K562 (cell line): ENCODE measurements around the gene TET2.

Experiments used
- KAT2B ChIP-seq: IDR thresholded peaks from one replicate; pipeline ENCODE4 v1.6.1; 2012; ENCODE audit warnings: low read depth, mild to moderate bottlenecking, control low read depth, inconsistent platforms, low read length, moderate library complexity
- PRPF4 ChIP-seq: fragments of 200-400 bp; formaldehyde crosslinking; IDR thresholded peaks from one replicate; pipeline ENCODE4 v1.6.1; 2017; ENCODE audit warnings: low read length, low read depth, mild to moderate bottlenecking; ENCODE audit not compliant: insufficient read depth, poor library complexity, severe bottlenecking
- RCOR1 ChIP-seq, 2 experiments: IDR thresholded peaks; 2 replicates each; pipeline ENCODE4 v1.6.1; 2012; ENCODE audit warnings: low read depth in 2 of 2, low read length in 2 of 2, borderline replicate concordance in 1 of 2, improper control_type of control experiment in 1 of 2
- SIRT6 ChIP-seq: IDR thresholded peaks from one replicate; pipeline ENCODE4 v1.6.1; 2012; ENCODE audit warnings: low read depth, mild to moderate bottlenecking, control low read depth, inconsistent platforms, low read length, moderate library complexity
- SRF ChIP-seq, 2 experiments: fragments of 250-450, 450-650 bp in 1 of 2; sonication (Bioruptor Pico) in 1 of 2; sonication (generic) in 1 of 2; formaldehyde crosslinking; IDR thresholded peaks; 2 replicates each; pipeline versions ENCODE4 v1.5.0 to v1.5.1; 2020 to 2022; ENCODE audit warnings: mild to moderate bottlenecking in 1 of 2, missing genetic modification reagents in 1 of 2
- TAF1 ChIP-seq: IDR thresholded peaks from 2 replicates; pipeline ENCODE4 v1.6.1; 2011; ENCODE audit warnings: mild to moderate bottlenecking, low read length, moderate library complexity; ENCODE audit not compliant: insufficient read depth, control insufficient read depth, severe bottlenecking; ENCODE audit errors: extremely low read depth
- ZNF384 ChIP-seq: IDR thresholded peaks from 2 replicates; pipeline ENCODE4 v1.6.1; 2012; ENCODE audit warnings: low read depth, low read length, improper control_type of control experiment
- ZNF589 ChIP-seq: fragments of 200-800 bp; sonication (Bioruptor generic); IDR thresholded peaks from 2 replicates; pipeline ENCODE4 v1.6.1; 2016; ENCODE audit warnings: low read depth, missing genetic modification characterization, missing compliant biosample characterization
- TF ChIP-seq, protein P1 (sequence below), 3 experiments: fragments of 200-800 bp in 1 of 3; sonication (Bioruptor generic) in 1 of 3; sonication (generic) in 1 of 3; formaldehyde crosslinking in 1 of 3; IDR thresholded peaks; 2 replicates each; pipeline versions ENCODE4 v1.6.1 to v1.8.0; 2016 to 2022; ENCODE audit warnings: mild to moderate bottlenecking in 2 of 3, missing compliant biosample characterization in 2 of 3, missing genetic modification characterization in 2 of 3, missing genetic modification reagents in 1 of 3
- TF ChIP-seq, protein P2 (sequence below): fragments of 250-450 bp; sonication (Bioruptor Pico); IDR thresholded peaks from 2 replicates; pipeline ENCODE4 v1.5.0; 2020; ENCODE audit warnings: mild to moderate bottlenecking
- TF ChIP-seq, protein P3 (sequence below): fragments of 450-650 bp; IDR thresholded peaks from 2 replicates; pipeline ENCODE4 v1.6.1; 2016; ENCODE audit warnings: low read depth, mild to moderate bottlenecking, moderate library complexity
- TF ChIP-seq, protein P4 (sequence below): sonication (generic); formaldehyde crosslinking; IDR thresholded peaks from 2 replicates; pipeline ENCODE4 v1.9.0; 2022; ENCODE audit warnings: mild to moderate bottlenecking, missing genetic modification reagents
- TF ChIP-seq, protein P5 (sequence below): fragments of 450-650 bp; IDR thresholded peaks from 2 replicates; pipeline ENCODE4 v1.6.1; 2016; ENCODE audit warnings: borderline replicate concordance
- TF ChIP-seq, protein P6 (sequence below): IDR thresholded peaks from 2 replicates; pipeline ENCODE4 v1.6.1; 2016; ENCODE audit warnings: missing genetic modification characterization, missing compliant biosample characterization

DNA sequence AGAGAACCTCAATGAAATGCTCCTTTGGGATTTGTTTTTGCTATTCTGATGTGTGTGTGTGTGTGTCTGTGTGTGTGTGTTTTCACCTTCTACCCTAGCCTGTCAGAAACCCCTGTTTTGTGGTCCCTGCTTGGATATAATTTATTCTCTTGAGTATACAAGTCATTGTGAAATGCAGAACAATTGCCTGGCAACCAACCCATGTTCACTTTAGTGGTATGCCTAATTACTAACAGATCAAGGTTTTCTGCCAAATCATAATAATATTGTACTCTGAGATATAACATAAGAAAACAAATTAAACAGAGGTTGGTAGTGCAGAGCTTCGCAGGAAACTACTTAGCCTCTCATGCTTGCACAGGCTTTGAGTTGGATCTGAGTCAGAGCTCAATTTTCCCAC lies 7.0 kb upstream of the TET2 start:
- TF ChIP-seq ZNF384 (no peak), KAT2B (no peak), SRF (CRISPR knock-in tag; IDR thresholded peaks at IDR 0.05) (no peak), TAF1 (no peak), PRPF4 (no peak), ZNF589 (no peak), RCOR1 (IDR thresholded peaks at IDR 0.05; ENCODE audit: borderline replicate concordance in 1 of 2, low read depth in 2 of 2, low read length in 2 of 2) (no peak), SIRT6 (no peak)
- TF ChIP-seq, protein P1, sequence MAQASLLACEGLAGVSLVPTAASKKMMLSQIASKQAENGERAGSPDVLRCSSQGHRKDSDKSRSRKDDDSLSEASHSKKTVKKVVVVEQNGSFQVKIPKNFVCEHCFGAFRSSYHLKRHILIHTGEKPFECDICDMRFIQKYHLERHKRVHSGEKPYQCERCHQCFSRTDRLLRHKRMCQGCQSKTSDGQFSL (CRISPR knock-in tag; IDR thresholded peaks at IDR 0.05): no peak
- TF ChIP-seq, protein P1 (tag; IDR thresholded peaks at IDR 0.05): no peak
- TF ChIP-seq, protein P2, sequence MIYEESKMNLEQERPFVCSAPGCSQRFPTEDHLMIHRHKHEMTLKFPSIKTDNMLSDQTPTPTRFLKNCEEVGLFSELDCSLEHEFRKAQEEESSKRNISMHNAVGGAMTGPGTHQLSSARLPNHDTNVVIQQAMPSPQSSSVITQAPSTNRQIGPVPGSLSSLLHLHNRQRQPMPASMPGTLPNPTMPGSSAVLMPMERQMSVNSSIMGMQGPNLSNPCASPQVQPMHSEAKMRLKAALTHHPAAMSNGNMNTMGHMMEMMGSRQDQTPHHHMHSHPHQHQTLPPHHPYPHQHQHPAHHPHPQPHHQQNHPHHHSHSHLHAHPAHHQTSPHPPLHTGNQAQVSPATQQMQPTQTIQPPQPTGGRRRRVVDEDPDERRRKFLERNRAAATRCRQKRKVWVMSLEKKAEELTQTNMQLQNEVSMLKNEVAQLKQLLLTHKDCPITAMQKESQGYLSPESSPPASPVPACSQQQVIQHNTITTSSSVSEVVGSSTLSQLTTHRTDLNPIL (CRISPR knock-in tag): no peak
- TF ChIP-seq, protein P3, sequence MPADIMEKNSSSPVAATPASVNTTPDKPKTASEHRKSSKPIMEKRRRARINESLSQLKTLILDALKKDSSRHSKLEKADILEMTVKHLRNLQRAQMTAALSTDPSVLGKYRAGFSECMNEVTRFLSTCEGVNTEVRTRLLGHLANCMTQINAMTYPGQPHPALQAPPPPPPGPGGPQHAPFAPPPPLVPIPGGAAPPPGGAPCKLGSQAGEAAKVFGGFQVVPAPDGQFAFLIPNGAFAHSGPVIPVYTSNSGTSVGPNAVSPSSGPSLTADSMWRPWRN: no peak
- TF ChIP-seq, protein P4, sequence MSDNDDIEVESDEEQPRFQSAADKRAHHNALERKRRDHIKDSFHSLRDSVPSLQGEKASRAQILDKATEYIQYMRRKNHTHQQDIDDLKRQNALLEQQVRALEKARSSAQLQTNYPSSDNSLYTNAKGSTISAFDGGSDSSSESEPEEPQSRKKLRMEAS (CRISPR knock-in tag): no peak
- TF ChIP-seq, protein P5, sequence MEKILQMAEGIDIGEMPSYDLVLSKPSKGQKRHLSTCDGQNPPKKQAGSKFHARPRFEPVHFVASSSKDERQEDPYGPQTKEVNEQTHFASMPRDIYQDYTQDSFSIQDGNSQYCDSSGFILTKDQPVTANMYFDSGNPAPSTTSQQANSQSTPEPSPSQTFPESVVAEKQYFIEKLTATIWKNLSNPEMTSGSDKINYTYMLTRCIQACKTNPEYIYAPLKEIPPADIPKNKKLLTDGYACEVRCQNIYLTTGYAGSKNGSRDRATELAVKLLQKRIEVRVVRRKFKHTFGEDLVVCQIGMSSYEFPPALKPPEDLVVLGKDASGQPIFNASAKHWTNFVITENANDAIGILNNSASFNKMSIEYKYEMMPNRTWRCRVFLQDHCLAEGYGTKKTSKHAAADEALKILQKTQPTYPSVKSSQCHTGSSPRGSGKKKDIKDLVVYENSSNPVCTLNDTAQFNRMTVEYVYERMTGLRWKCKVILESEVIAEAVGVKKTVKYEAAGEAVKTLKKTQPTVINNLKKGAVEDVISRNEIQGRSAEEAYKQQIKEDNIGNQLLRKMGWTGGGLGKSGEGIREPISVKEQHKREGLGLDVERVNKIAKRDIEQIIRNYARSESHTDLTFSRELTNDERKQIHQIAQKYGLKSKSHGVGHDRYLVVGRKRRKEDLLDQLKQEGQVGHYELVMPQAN: no peak
- TF ChIP-seq, protein P6, sequence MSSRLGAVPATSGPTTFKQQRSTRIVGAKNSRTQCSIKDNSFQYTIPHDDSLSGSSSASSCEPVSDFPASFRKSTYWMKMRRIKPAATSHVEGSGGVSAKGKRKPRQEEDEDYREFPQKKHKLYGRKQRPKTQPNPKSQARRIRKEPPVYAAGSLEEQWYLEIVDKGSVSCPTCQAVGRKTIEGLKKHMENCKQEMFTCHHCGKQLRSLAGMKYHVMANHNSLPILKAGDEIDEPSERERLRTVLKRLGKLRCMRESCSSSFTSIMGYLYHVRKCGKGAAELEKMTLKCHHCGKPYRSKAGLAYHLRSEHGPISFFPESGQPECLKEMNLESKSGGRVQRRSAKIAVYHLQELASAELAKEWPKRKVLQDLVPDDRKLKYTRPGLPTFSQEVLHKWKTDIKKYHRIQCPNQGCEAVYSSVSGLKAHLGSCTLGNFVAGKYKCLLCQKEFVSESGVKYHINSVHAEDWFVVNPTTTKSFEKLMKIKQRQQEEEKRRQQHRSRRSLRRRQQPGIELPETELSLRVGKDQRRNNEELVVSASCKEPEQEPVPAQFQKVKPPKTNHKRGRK (tag): no peak
